B cell (primary cell): ENCODE measurements around the gene LMAN2. TPM values are rescaled to one million over a fixed set of nuclear protein-coding genes. Genes with fewer than 3 reads are reported as not detected.

ENCODE experiments used
- ATAC-seq: fragments of 200-7000 bp; cut with Tn5 transposase; one replicate; pipeline ENCODE4 v1.10.0; 2021; ENCODE audit warnings: low read depth, mild to moderate bottlenecking, moderate number of reproducible peaks, moderate library complexity
- CTCF ChIA-PET: fragments of 350-600 bp; sonication (Branson Sonifier 250); formaldehyde crosslinking; loops from one replicate; lab custom pipeline; 2021; ENCODE audit warnings: antibody characterized with exemption, inconsistent platforms; lab: Charles Lee
- POLR2A ChIA-PET: fragments of 350-600 bp; sonication (Branson Sonifier 250); formaldehyde crosslinking; loops from one replicate; lab custom pipeline; 2021; ENCODE audit warnings: antibody characterized with exemption; lab: Charles Lee
- DNase-seq: peaks from one replicate; pipeline ENCODE4 v3.0.0; 2013
- H2AFZ ChIP-seq: 2 replicates; pipeline ENCODE4 v1.6.1; 2012; ENCODE audit warnings: mild to moderate bottlenecking, low read depth, low read length; ENCODE audit not compliant: insufficient read depth, poor library complexity, severe bottlenecking
- H3K27ac ChIP-seq, 2 donors: 1 replicate in 1 of 2; 2 replicates in 1 of 2; pipeline ENCODE4 v1.5.1; 2012 to 2013; ENCODE audit warnings: low read length in 2 of 2, mild to moderate bottlenecking in 2 of 2, moderate library complexity in 1 of 2
- H3K27me3 ChIP-seq, 4 experiments: fragments of 200-600 bp in 1 of 4; sonication (generic) in 1 of 4; replicated peaks in 1 of 4; 1 replicate in 2 of 4; 2 replicates in 2 of 4; pipeline versions ENCODE4 v1.6.1 to v1.7.0; 2013 to 2016; ENCODE audit warnings: low read length in 3 of 4, mild to moderate bottlenecking in 2 of 4, mixed read lengths in 1 of 4, moderate library complexity in 1 of 4; ENCODE audit not compliant: insufficient read depth in 4 of 4, control insufficient read depth in 3 of 4; ENCODE audit errors: control extremely low read depth in 1 of 4
- H3K36me3 ChIP-seq, 2 experiments: replicated peaks in 1 of 2; 1 replicate in 1 of 2; 2 replicates in 1 of 2; pipeline versions ENCODE4 v1.6.1 to v1.7.1; 2013; ENCODE audit warnings: low read length in 1 of 2; ENCODE audit not compliant: insufficient read depth in 2 of 2, control insufficient read depth in 1 of 2; ENCODE audit errors: control extremely low read depth in 1 of 2, extremely low read depth in 1 of 2
- H3K4me1 ChIP-seq, 2 donors: fragments of 200-600 bp in 1 of 2; sonication (generic) in 1 of 2; 1 replicate in 1 of 2; 2 replicates in 1 of 2; pipeline versions ENCODE4 v1.5.1 to v1.6.1; 2013 to 2017; ENCODE audit warnings: low read length in 2 of 2; ENCODE audit not compliant: control insufficient read depth in 2 of 2, insufficient read depth in 2 of 2
- H3K4me2 ChIP-seq: replicated peaks from 2 replicates; pipeline ENCODE3; 2012; ENCODE audit warnings: mild to moderate bottlenecking, low read depth, low read length; ENCODE audit not compliant: poor library complexity, severe bottlenecking
- H3K4me3 ChIP-seq, 5 experiments: fragments of 200-600 bp in 1 of 5; sonication (generic) in 1 of 5; 1 replicate in 3 of 5; 2 replicates in 2 of 5; pipeline versions ENCODE4 v1.5.1 to v1.7.0; 2011 to 2016; ENCODE audit warnings: low read length in 4 of 5, mild to moderate bottlenecking in 4 of 5, low read depth in 2 of 5, control low read depth in 1 of 5, moderate library complexity in 1 of 5; ENCODE audit not compliant: insufficient read depth in 1 of 5; ENCODE audit errors: control extremely low read depth in 1 of 5, extremely low read depth in 1 of 5
- H3K79me2 ChIP-seq: fragments of 200-600 bp; sonication (generic); one replicate; pipeline ENCODE4 v1.6.0; 2016; ENCODE audit warnings: low read length; ENCODE audit not compliant: control insufficient read depth, insufficient read depth
- H3K9ac ChIP-seq: fragments of 200-600 bp; sonication (generic); 2 replicates; pipeline ENCODE4 v1.6.1; 2017; ENCODE audit warnings: mild to moderate bottlenecking, low read length, moderate library complexity
- H3K9me3 ChIP-seq, 3 donors: one replicate each; pipeline versions ENCODE4 v1.6.1 to v1.7.1; 2013; ENCODE audit warnings: low read length in 2 of 3; ENCODE audit not compliant: control insufficient read depth in 2 of 3, insufficient read depth in 1 of 3; ENCODE audit errors: control extremely low read depth in 1 of 3
- H4K20me1 ChIP-seq: 2 replicates; pipeline ENCODE4 v1.6.0; 2012; ENCODE audit warnings: mild to moderate bottlenecking, low read length; ENCODE audit not compliant: insufficient read depth, control insufficient read depth, poor library complexity, severe bottlenecking
- H3K27ac Mint-ChIP-seq: one replicate; pipeline ENCODE4 v1.8.0; 2021; ENCODE audit warnings: mixed read lengths
- H3K27me3 Mint-ChIP-seq: one replicate; pipeline ENCODE4 v1.8.0; 2021; ENCODE audit warnings: mixed read lengths
- H3K4me1 Mint-ChIP-seq: one replicate; pipeline ENCODE4 v1.8.0; 2021; ENCODE audit warnings: mixed read lengths
- H3K4me3 Mint-ChIP-seq: one replicate; pipeline ENCODE4 v1.8.0; 2021; ENCODE audit warnings: mixed read lengths
- H3K9me3 Mint-ChIP-seq: one replicate; pipeline ENCODE4 v1.8.0; 2022; ENCODE audit warnings: mixed read lengths; ENCODE audit not compliant: insufficient read depth
- EZH2 ChIP-seq: IDR thresholded peaks from 2 replicates; pipeline ENCODE4 v1.6.1; 2012; ENCODE audit warnings: borderline replicate concordance, low read depth, mild to moderate bottlenecking, moderate library complexity, low read length; ENCODE audit not compliant: insufficient read depth, poor library complexity, severe bottlenecking
- WGBS: methylation state at CpG from one replicate; pipeline ENCODE4 v1.1.5; 2013; ENCODE audit warnings: missing lambda C conversion rate; ENCODE audit not compliant: insufficient coverage; 5-methylcytosine and 5-hydroxymethylcytosine counted together
- intact Hi-C: fragments of 100-400 bp; cut with micrococcal nuclease; formaldehyde crosslinking; loops from one replicate; pipeline ENCODE4 v1.10.0; 2022
- polyA plus RNA-seq: library from polyadenylated mRNA; depleted of rRNA; stranded (reverse); fragments of >200 nt; gene quantifications from 2 replicates; pipeline ENCODE4 v1.2.3, GENCODE V29; 2012
- total RNA-seq, 2 donors: library from RNA; stranded (reverse); fragments of 120-200 nt in 1 of 2; gene quantifications; 1 replicate in 1 of 2; 2 replicates in 1 of 2; pipeline versions ENCODE4 v1.2.3 to v1.2.4, GENCODE V29; 2013 to 2022
- TF ChIP-seq, protein P1 (sequence below): fragments of 200-600 bp; IDR thresholded peaks from one replicate; pipeline ENCODE4 v1.8.0; 2022; ENCODE audit warnings: antibody characterized with exemption, mild to moderate bottlenecking

Gene LMAN2
- total and polyA plus RNA-seq, 2 donors (not counting 1 experiment from before 2014, with no cell fraction given) = 99.4 to 123 TPM

DNA sequence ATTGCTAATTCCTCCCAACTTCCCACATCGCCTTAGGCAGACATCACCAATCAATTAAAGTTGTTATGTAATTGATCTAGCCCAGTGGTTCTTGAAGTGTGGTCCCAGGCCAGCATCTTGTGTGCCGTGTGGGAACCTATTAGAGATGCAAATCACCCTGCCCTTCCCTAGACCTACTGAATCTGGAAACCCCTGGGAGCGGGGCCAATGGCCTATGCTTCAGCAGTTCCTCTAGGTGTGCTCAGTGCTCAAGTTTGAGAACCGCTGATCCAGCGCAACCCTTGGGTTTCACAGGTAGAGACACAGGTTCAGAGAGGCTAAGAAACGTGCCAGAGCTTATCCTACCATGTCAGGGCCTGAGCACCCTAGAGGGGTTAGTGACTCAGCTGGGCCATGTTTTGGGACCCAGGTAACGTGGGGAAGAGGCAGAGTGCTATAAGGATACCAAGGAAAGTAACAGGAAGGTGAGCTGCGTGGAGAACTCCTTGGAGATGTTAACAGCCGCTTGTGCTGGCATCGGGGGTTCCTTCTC is 37.1 kb upstream of the LMAN2 start:
- Mint-ChIP-seq H3K27me3 (peaks cover 15% of the 10 kb centered on the region), H3K4me1 (peaks cover 27% of the 10 kb centered on the region), H3K4me3 (no peak overlapping the region), H3K9me3 (no peaks in the 10 kb centered on the region), H3K27ac (no peak overlapping the region)
- H3K4me1 ChIP-seq = peaks cover 14 to 24% of the 10 kb centered on the region in 2 donors
- WGBS = 94% methylated on average over 8 of the region's 10 CpGs
- CTCF ChIA-PET = interaction anchor here (1.0 to 10.1 kb wide), 10 partner anchors 15 to 128 kb away, joined by 3 to 186 read pairs (median 20); partner anchors contain the start of genes DDX41, DOK3, F12 and PDLIM7
- DNase-seq (no peak), ATAC-seq (no peak)
- no peaks in the 10 kb centered on the region for H4K20me1 ChIP-seq
- no peak overlapping the region for H3K4me2 ChIP-seq
- H3K27ac ChIP-seq = no peak overlapping the region
- no peak overlapping the region for H2AFZ ChIP-seq
- no peak overlapping the region for H3K9ac ChIP-seq
- no peaks in the 10 kb centered on the region for H3K9me3 ChIP-seq
- H3K4me3 ChIP-seq = no peak overlapping the region
- H3K36me3 ChIP-seq = no peaks in the 10 kb centered on the region
- TF ChIP-seq EZH2 = no peak
- POLR2A ChIA-PET = interaction anchor here (2.3 kb wide), 1 partner anchor 65 kb away, joined by 17 read pairs; no protein-coding TSS in a partner anchor
- no peaks in the 10 kb centered on the region for H3K79me2 ChIP-seq
- intact Hi-C loops = no loop called here
- H3K27me3 ChIP-seq = peaks cover 0 to 5% (median 0%) of the 10 kb centered on the region in 4 experiments

DNA sequence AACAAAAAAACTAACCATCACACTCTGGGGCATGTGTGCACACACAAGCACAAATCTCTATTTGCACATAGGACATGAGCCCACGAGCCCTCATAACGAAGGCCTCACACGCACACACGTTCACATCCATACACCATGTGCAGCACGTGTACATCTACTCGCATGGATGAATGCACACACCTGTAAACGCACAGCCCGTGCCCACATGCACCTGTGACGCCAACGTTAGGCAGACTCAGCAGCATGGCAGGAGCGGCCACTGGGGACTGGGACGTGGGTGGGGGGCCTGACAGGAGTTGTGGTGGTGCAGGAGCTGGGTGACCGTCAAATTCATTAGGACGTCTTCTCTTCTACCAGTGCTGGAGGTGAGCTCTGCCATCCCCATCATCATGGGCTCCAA is 35.9 kb upstream of the LMAN2 start:
- no peak overlapping the region for H3K27ac ChIP-seq
- WGBS = 67% methylated on average over 7 of the region's 14 CpGs
- H4K20me1 ChIP-seq = no peaks in the 10 kb centered on the region
- no peaks in the 10 kb centered on the region for H3K9me3 ChIP-seq
- Mint-ChIP-seq H3K4me3 (no peak overlapping the region), H3K9me3 (no peaks in the 10 kb centered on the region), H3K27ac (no peak overlapping the region), H3K27me3 (peaks cover 22% of the 10 kb centered on the region), H3K4me1 (peaks cover 25% of the 10 kb centered on the region)
- no peak overlapping the region for H3K9ac ChIP-seq
- peaks cover 14 to 24% of the 10 kb centered on the region in 2 donors for H3K4me1 ChIP-seq
- H3K27me3 ChIP-seq = peaks cover 0 to 16% (median 0%) of the 10 kb centered on the region in 4 experiments
- ChIA-PET CTCF (interaction anchor here (3.7 to 10.1 kb wide), 3 partner anchors 16 to 68 kb away, joined by 44 to 186 read pairs (median 146); partner anchors contain the start of gene PFN3), POLR2A (no interaction called here)
- no peak overlapping the region for H3K4me2 ChIP-seq
- H3K4me3 ChIP-seq = no peak overlapping the region
- no peak overlapping the region for H2AFZ ChIP-seq
- no peaks in the 10 kb centered on the region for H3K79me2 ChIP-seq
- H3K36me3 ChIP-seq = no peaks in the 10 kb centered on the region
- ATAC-seq (no peak), DNase-seq (no peak)
- intact Hi-C loops = no loop called here
- TF ChIP-seq, protein P1, sequence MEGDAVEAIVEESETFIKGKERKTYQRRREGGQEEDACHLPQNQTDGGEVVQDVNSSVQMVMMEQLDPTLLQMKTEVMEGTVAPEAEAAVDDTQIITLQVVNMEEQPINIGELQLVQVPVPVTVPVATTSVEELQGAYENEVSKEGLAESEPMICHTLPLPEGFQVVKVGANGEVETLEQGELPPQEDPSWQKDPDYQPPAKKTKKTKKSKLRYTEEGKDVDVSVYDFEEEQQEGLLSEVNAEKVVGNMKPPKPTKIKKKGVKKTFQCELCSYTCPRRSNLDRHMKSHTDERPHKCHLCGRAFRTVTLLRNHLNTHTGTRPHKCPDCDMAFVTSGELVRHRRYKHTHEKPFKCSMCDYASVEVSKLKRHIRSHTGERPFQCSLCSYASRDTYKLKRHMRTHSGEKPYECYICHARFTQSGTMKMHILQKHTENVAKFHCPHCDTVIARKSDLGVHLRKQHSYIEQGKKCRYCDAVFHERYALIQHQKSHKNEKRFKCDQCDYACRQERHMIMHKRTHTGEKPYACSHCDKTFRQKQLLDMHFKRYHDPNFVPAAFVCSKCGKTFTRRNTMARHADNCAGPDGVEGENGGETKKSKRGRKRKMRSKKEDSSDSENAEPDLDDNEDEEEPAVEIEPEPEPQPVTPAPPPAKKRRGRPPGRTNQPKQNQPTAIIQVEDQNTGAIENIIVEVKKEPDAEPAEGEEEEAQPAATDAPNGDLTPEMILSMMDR = no peak
- TF ChIP-seq EZH2 = no peak
